DOHH2 (cell line): ENCODE data around the gene SPATA7.

ENCODE experiments used
- H3F3A ChIP-seq: fragments of 200-600 bp; sonication (generic), shearing (Covaris generic); 2 replicates; pipeline ENCODE4 v1.6.0; 2016; ENCODE audit warnings: antibody characterized with exemption, mild to moderate bottlenecking; ENCODE audit not compliant: control insufficient read depth, insufficient read depth
- H3K27ac ChIP-seq: fragments of 200-600 bp; sonication (generic); 2 replicates; pipeline ENCODE4 v1.5.1; 2014; ENCODE audit warnings: low read depth, mild to moderate bottlenecking, low read length, moderate library complexity
- H3K27me3 ChIP-seq: fragments of 200-600 bp; sonication (generic); 2 replicates; pipeline ENCODE4 v1.6.1; 2014; ENCODE audit warnings: mild to moderate bottlenecking, low read length, mixed read lengths; ENCODE audit not compliant: control insufficient read depth
- H3K36me3 ChIP-seq: fragments of 200-600 bp; sonication (generic); 2 replicates; pipeline ENCODE4 v1.6.1; 2014; ENCODE audit warnings: mild to moderate bottlenecking, low read length, moderate library complexity, mixed read lengths; ENCODE audit not compliant: control insufficient read depth
- H3K4me1 ChIP-seq: fragments of 200-600 bp; sonication (generic); 2 replicates; pipeline ENCODE4 v1.6.1; 2014; ENCODE audit warnings: mild to moderate bottlenecking, low read length, mixed read lengths; ENCODE audit not compliant: control insufficient read depth
- H3K4me2 ChIP-seq: fragments of 200-600 bp; sonication (generic); 2 replicates; pipeline ENCODE4 v1.6.0; 2014; ENCODE audit warnings: mild to moderate bottlenecking, low read length, moderate library complexity
- H3K4me3 ChIP-seq: fragments of 200-600 bp; sonication (generic); 2 replicates; pipeline ENCODE4 v1.5.1; 2014; ENCODE audit warnings: mild to moderate bottlenecking, low read length, mixed read lengths
- H3K79me2 ChIP-seq: fragments of 200-600 bp; sonication (generic); 2 replicates; pipeline ENCODE4 v1.6.1; 2014; ENCODE audit warnings: mild to moderate bottlenecking, low read length, mixed read lengths; ENCODE audit not compliant: control insufficient read depth
- H3K9me2 ChIP-seq: fragments of 200-600 bp; sonication (generic); replicated peaks from 2 replicates; pipeline ENCODE4 v1.6.1; 2014; ENCODE audit warnings: mild to moderate bottlenecking, low read length, mixed read lengths; ENCODE audit not compliant: control insufficient read depth
- H3K9me3 ChIP-seq: fragments of 200-600 bp; sonication (generic); 2 replicates; pipeline ENCODE4 v1.6.1; 2014; ENCODE audit warnings: antibody characterized with exemption, low read length, mixed read lengths; ENCODE audit not compliant: control insufficient read depth, insufficient read depth
- H4K20me1 ChIP-seq: fragments of 200-600 bp; sonication (generic); 2 replicates; pipeline ENCODE4 v1.6.0; 2014; ENCODE audit warnings: low read depth, mild to moderate bottlenecking, antibody characterized with exemption, low read length, moderate library complexity; ENCODE audit not compliant: control insufficient read depth, insufficient read depth
- CTCF ChIP-seq: fragments of 200-600 bp; sonication (generic); IDR thresholded peaks from one replicate; pipeline ENCODE4 v1.5.1; 2014; ENCODE audit warnings: antibody characterized with exemption, mild to moderate bottlenecking, low read depth, low read length; ENCODE audit not compliant: poor library complexity, severe bottlenecking
- EZH2phosphoT487 ChIP-seq: fragments of 200-600 bp; sonication (generic); IDR thresholded peaks from 2 replicates; pipeline ENCODE4 v1.6.1; 2017; ENCODE audit warnings: borderline replicate concordance, mild to moderate bottlenecking, antibody characterized with exemption, low read length, moderate library complexity, mixed read lengths

SPATA7 gene

DNA sequence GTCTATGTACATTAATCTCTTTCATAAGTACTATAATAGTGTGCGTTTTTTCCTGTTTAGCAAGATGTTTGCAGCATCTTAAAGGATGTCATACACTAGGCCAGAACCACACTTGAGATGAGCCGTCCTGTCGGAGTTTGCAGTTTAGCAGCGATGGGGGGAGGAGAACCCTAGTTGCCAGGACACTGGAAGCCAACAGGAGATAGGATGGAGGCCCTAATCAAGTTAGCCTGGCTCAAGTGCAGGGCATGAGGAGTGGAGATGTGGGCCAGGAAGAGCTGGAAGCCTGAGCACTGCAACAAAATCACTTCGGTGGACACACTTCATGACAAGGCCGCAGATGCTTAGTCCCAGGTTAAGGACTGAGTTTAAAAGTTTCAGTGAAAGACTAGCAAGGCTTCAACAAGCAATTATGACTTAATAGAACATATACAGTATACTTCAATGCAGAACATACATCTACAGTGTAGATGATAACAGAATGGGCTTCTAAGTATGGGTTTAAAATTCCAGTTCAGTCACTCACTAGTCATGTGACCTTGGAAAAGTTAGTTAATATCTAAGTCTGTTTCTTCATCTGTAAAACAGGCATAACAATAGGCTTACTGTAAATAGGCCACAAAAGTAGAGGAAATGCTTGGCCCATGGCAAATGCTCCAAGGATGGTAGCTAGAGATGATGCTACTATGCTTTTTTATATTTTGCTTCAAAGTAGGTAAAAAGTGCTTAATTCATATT, 92.2 kb downstream of the SPATA7 start:
- H3K4me3 ChIP-seq = no peak overlapping the region
- H3K27ac ChIP-seq = no peak overlapping the region
- no peaks in the 10 kb centered on the region for H3K79me2 ChIP-seq
- H3K9me2 ChIP-seq = no peaks in the 10 kb centered on the region
- TF ChIP-seq CTCF = no peak
- no peak for TF ChIP-seq EZH2phosphoT487
- no peaks in the 10 kb centered on the region for H4K20me1 ChIP-seq
- H3K27me3 ChIP-seq = no peaks in the 10 kb centered on the region
- no peaks in the 10 kb centered on the region for H3K36me3 ChIP-seq
- H3K4me1 ChIP-seq = no peaks in the 10 kb centered on the region
- H3K9me3 ChIP-seq = no peaks in the 10 kb centered on the region
- H3F3A ChIP-seq = no peaks in the 10 kb centered on the region
- no peak overlapping the region for H3K4me2 ChIP-seq

- Histone ChIP-seq H3K27me3 (no peaks in the 10 kb centered on the region), H4K20me1 (no peaks in the 10 kb centered on the region), H3K9me3 (no peaks in the 10 kb centered on the region), H3K36me3 (no peaks in the 10 kb centered on the region), H3K4me3 (no peak overlapping the region), H3K27ac (no peak overlapping the region), H3F3A (no peaks in the 10 kb centered on the region), H3K79me2 (no peaks in the 10 kb centered on the region), H3K4me2 (no peak overlapping the region), H3K9me2 (no peaks in the 10 kb centered on the region), H3K4me1 (no peaks in the 10 kb centered on the region)
- TF ChIP-seq EZH2phosphoT487 = no peak
- no peak for TF ChIP-seq CTCF
Measured at GRCh38 chr14:88478931-88479330, 93.5 kb downstream of the SPATA7 start.

- no peaks in the 10 kb centered on the region for H3K9me3 ChIP-seq
- no peaks in the 10 kb centered on the region for H4K20me1 ChIP-seq
- no peaks in the 10 kb centered on the region for H3F3A ChIP-seq
- H3K27ac ChIP-seq = no peak overlapping the region
- TF ChIP-seq CTCF = no peak
- TF ChIP-seq EZH2phosphoT487 = no peak
- no peaks in the 10 kb centered on the region for H3K27me3 ChIP-seq
- no peaks in the 10 kb centered on the region for H3K79me2 ChIP-seq
- no peaks in the 10 kb centered on the region for H3K4me1 ChIP-seq
- H3K4me2 ChIP-seq = no peak overlapping the region
- H3K36me3 ChIP-seq = no peaks in the 10 kb centered on the region
- H3K9me2 ChIP-seq = no peaks in the 10 kb centered on the region
- no peak overlapping the region for H3K4me3 ChIP-seq
Measured at GRCh38 chr14:88479574-88479987, 94.1 kb downstream of the SPATA7 start.
